ENCODE data around the gene HOXC5.

- TF ChIP-seq CTCF (IDR thresholded peaks at IDR 0.05; ENCODE audit: low read length) (no peak), EZH2 (optimal IDR thresholded peaks at IDR 0.05; ENCODE audit: low read depth, low read length) (no peak)
Measured at GRCh38 chr12:54060174-54060974, 27.5 kb downstream of the HOXC5 start.
